ENCODE data around the gene PTPRU.

GRCh38 chr1:29311352-29312030, 75.2 kb downstream of the PTPRU start:
- no peak for TF ChIP-seq CTCF (conservative IDR thresholded peaks at IDR 0.05; ENCODE audit: low read length)
- TF ChIP-seq EZH2phosphoT487 (IDR thresholded peaks at IDR 0.05; ENCODE audit: borderline replicate concordance): no peak

Measured in Loucy (cell line).